Upper lobe of right lung (tissue), 1 donor: ENCODE results near the gene RPS5. TPM values are rescaled to one million over a fixed set of nuclear protein-coding genes. Genes with fewer than 3 reads are reported as not detected.

Source experiments
- ATAC-seq: fragments of 200-7000 bp; cut with Tn5 transposase; one replicate; pipeline ENCODE4 v1.9.1; 2020; ENCODE audit warnings: mild to moderate bottlenecking, moderate library complexity
- DNase-seq: peaks from one replicate; pipeline ENCODE4 v3.0.0-alpha.2; 2020
- H3K27ac ChIP-seq: fragments of 200-600 bp; one replicate; pipeline ENCODE4 v1.8.0; 2022
- H3K27me3 ChIP-seq: fragments of 200-600 bp; one replicate; pipeline ENCODE4 v1.8.0; 2022; ENCODE audit warnings: mild to moderate bottlenecking
- H3K36me3 ChIP-seq: fragments of 200-600 bp; one replicate; pipeline ENCODE4 v1.8.0; 2022
- H3K4me1 ChIP-seq: fragments of 200-600 bp; one replicate; pipeline ENCODE4 v1.8.0; 2022
- H3K4me3 ChIP-seq: fragments of 200-600 bp; one replicate; pipeline ENCODE4 v1.8.0; 2022; ENCODE audit warnings: mild to moderate bottlenecking
- H3K9me3 ChIP-seq: fragments of 200-600 bp; one replicate; pipeline ENCODE4 v1.8.0; 2022
- CTCF ChIP-seq: fragments of 200-600 bp; IDR thresholded peaks from one replicate; pipeline ENCODE4 v1.8.0; 2022; ENCODE audit warnings: antibody characterized with exemption
- intact Hi-C: fragments of 100-400 bp; cut with DNase I; formaldehyde crosslinking; loops from one replicate; pipeline ENCODE4 v1.11.0; 2022
- total RNA-seq: library from RNA; stranded (reverse); fragmentation: NEBNext Ultra II Directional; extraction: Animal tissue kit (Norgen Biotek cat#: 25700); gene quantifications from one replicate; pipeline ENCODE4 v1.2.1, GENCODE V29; 2021
- donor health status: DM: no; HTN: yes; CAD: no; lungs with severe emphysema.

The RPS5 gene
- total RNA-seq, 1 donor from 2014 or later: 721 TPM

- peak overlapping the region; percentile 78 for H3K4me3 ChIP-seq
- H3K4me1 ChIP-seq: peaks cover 24% of the 10 kb centered on the region
- H3K27me3 ChIP-seq: no peaks in the 10 kb centered on the region
- H3K36me3 ChIP-seq: peaks cover 22% of the 10 kb centered on the region
- no peak for ATAC-seq
- no peak for DNase-seq
- no peaks in the 10 kb centered on the region for H3K9me3 ChIP-seq
- TF ChIP-seq CTCF: no peak
- intact Hi-C loops: no loop called here
- peak overlapping the region; percentile 99 for H3K27ac ChIP-seq
These were observed 1.7 kb upstream of the RPS5 start for GRCh38 chr19:58385313-58385890.

- no peaks in the 10 kb centered on the region for H3K9me3 ChIP-seq
- peaks cover 29% of the 10 kb centered on the region for H3K36me3 ChIP-seq
- ATAC-seq (peak; percentile 8), DNase-seq (no peak)
- H3K27me3 ChIP-seq: no peaks in the 10 kb centered on the region
- peak overlapping the region; percentile 99 for H3K27ac ChIP-seq
- H3K4me1 ChIP-seq: peaks cover 24% of the 10 kb centered on the region
- peak overlapping the region; percentile 78 for H3K4me3 ChIP-seq
- no peak for TF ChIP-seq CTCF
- intact Hi-C loops: no loop called here
These were observed 1.0 kb upstream of the RPS5 start for GRCh38 chr19:58385891-58386575.

- Histone ChIP-seq H3K27me3 (no peaks in the 10 kb centered on the region), H3K36me3 (peaks cover 44% of the 10 kb centered on the region), H3K9me3 (no peaks in the 10 kb centered on the region), H3K27ac (peak overlapping the region; percentile 99), H3K4me1 (peaks cover 16% of the 10 kb centered on the region), H3K4me3 (peak overlapping the region; percentile 78)
- ATAC-seq: no peak
- no peak for DNase-seq
- intact Hi-C loops: no loop called here
- TF ChIP-seq CTCF: no peak
These were observed 487 bp downstream of the RPS5 start for GRCh38 chr19:58387338-58388174.

- Histone ChIP-seq H3K27ac (no peak overlapping the region), H3K36me3 (peaks cover 50% of the 10 kb centered on the region), H3K27me3 (no peaks in the 10 kb centered on the region), H3K4me1 (peaks cover 16% of the 10 kb centered on the region), H3K9me3 (no peaks in the 10 kb centered on the region), H3K4me3 (peak overlapping the region; percentile 78)
- intact Hi-C loops: no loop called here
- DNase-seq (no peak), ATAC-seq (no peak)
- no peak for TF ChIP-seq CTCF
These were observed 1.1 kb downstream of the RPS5 start for GRCh38 chr19:58388175-58388526.

- peaks cover 71% of the 10 kb centered on the region for H3K36me3 ChIP-seq
- H3K4me3 ChIP-seq: no peak overlapping the region
- H3K27me3 ChIP-seq: peaks cover 11% of the 10 kb centered on the region
- intact Hi-C loops: no loop called here
- H3K27ac ChIP-seq: no peak overlapping the region
- ATAC-seq: no peak
- TF ChIP-seq CTCF: no peak
- H3K9me3 ChIP-seq: no peaks in the 10 kb centered on the region
- DNase-seq: no peak
- peaks cover 6% of the 10 kb centered on the region for H3K4me1 ChIP-seq
These were observed 6.1 kb downstream of the RPS5 start for GRCh38 chr19:58392945-58393724.
